Aorta (tissue), 5 donors: ENCODE results near the gene ADSS1. TPM values are rescaled to one million over a fixed set of nuclear protein-coding genes. Genes with fewer than 3 reads are reported as not detected.
"Not testable (repeated sequence)": the region's sequence is repeated elsewhere in the genome, so short reads cannot be mapped to it uniquely, and the experiment has no call there.

Experiments used
- ATAC-seq: fragments of 200-7000 bp; cut with Tn5 transposase; one replicate; pipeline ENCODE4 v1.9.1; 2022; ENCODE audit warnings: moderate library complexity; ENCODE audit not compliant: low FRiP score
- DNase-seq, 2 donors: peaks; one replicate each; pipeline ENCODE4 v3.0.0-alpha.2; 2020
- H3K27ac ChIP-seq, 2 donors: one replicate each; pipeline ENCODE4 v1.5.1; 2013; ENCODE audit warnings: low read length in 2 of 2, mild to moderate bottlenecking in 2 of 2, moderate library complexity in 2 of 2, control low read depth in 1 of 2, inconsistent platforms in 1 of 2, low read depth in 1 of 2
- H3K27me3 ChIP-seq, 2 donors: one replicate each; pipeline ENCODE4 v1.6.1; 2013; ENCODE audit warnings: control low read depth in 1 of 2, low read length in 1 of 2, mild to moderate bottlenecking in 1 of 2, moderate library complexity in 1 of 2; ENCODE audit not compliant: insufficient read depth in 2 of 2, control insufficient read depth in 1 of 2
- H3K36me3 ChIP-seq, 2 donors: one replicate each; pipeline ENCODE4 v1.6.1; 2013; ENCODE audit warnings: control low read depth in 1 of 2, low read length in 1 of 2, mild to moderate bottlenecking in 1 of 2; ENCODE audit not compliant: insufficient read depth in 2 of 2, control insufficient read depth in 1 of 2
- H3K4me1 ChIP-seq, 2 donors: one replicate each; pipeline ENCODE4 v1.6.1; 2013; ENCODE audit warnings: low read length in 2 of 2, control low read depth in 1 of 2, mild to moderate bottlenecking in 1 of 2, moderate library complexity in 1 of 2; ENCODE audit not compliant: insufficient read depth in 2 of 2, control insufficient read depth in 1 of 2
- H3K4me3 ChIP-seq, 2 donors: one replicate each; pipeline ENCODE4 v1.5.1; 2013; ENCODE audit warnings: low read length in 2 of 2, control low read depth in 1 of 2, mild to moderate bottlenecking in 1 of 2
- H3K9me3 ChIP-seq: one replicate; pipeline ENCODE4 v1.6.1; 2013; ENCODE audit warnings: mild to moderate bottlenecking, low read length; ENCODE audit not compliant: control insufficient read depth
- WGBS, 2 donors: extraction: QIAGEN DNeasy Blood & Tissue Kit; methylation state at CpG; one replicate each; pipeline ENCODE4 v1.1.7; 2013; 5-methylcytosine and 5-hydroxymethylcytosine counted together
- intact Hi-C, 2 donors: fragments of 100-400 bp; cut with DNase I; formaldehyde crosslinking; loops; one replicate each; pipeline versions ENCODE4 v1.14.2 to v1.15.0; 2022
- polyA plus RNA-seq, 2 donors: library from polyadenylated mRNA; stranded (reverse); fragments of 200-250 nt; gene quantifications; one replicate each; pipeline ENCODE4 v1.2.3, GENCODE V29; 2013
- total RNA-seq, 2 donors: library from RNA; stranded (reverse); fragmentation: NEBNext Ultra II Directional; extraction: Animal tissue kit (Norgen Biotek cat#: 25700); gene quantifications; one replicate each; pipeline ENCODE4 v1.2.1, GENCODE V29; 2021
- donor health status: healthy with polysubstance abuse.
- donor health status: Bipolar disorder and iron deficiency.
- donor health status: DM: no; HTN: no; CAD: no.
- donor health status: DM: no; HTN: no; CAD: no.
- donor health status: DM: yes; HTN: yes; CAD: no.

The ADSS1 gene
- total and polyA plus RNA-seq, 4 donors: 25.0 to 80.2 (median 54.0) TPM

GRCh38 chr14:104724981-104725771 is 1.1 kb downstream of the ADSS1 start:
- peak in 1 of 2 donors; percentile 76 for DNase-seq
- WGBS, 2 donors: 15 to 19% methylated on average over 17 to 24 of the region's 24 CpGs

DNA sequence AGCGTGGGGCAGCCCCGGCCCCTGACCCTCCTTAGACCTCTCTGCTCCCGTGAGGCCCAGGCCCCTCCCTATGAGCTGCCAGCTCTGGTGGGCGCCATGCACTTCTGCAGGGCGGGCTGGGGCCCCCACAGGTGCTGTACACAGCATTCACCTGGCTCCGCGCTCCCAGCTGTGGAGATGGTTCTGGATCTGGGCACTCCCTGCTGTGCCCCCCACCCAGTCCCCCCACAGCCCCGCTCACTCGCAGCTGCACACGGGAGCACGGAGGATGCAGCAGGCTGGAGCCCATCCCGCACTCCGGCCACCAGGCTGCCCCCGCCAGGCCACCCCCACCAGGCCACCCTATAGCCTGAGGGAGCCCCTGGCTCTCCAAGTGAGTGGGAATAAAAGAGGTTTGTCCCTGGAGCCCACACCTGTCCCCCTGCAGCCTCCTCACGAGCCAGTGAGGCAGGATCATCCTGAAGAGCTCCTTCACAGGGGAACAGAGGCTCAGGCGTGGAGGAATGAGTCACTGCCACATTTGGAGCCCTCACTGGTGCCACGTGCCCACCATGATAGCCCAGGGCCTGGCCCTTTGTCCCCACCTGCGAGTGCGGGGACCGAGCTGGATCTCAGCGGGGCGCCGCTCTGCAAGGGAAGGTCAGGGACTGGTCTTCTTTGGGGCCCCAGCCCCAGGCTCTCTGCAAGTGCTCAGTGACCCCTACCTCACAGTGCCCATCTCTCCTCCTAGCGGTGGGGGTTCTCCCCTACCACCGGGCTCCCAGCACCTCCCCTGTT is 1.9 kb downstream of the ADSS1 start:
- 61 to 65% methylated on average over 25 of the region's 25 CpGs for WGBS, 2 donors
- no peak for DNase-seq
- Histone ChIP-seq H3K27me3 (no peaks in the 10 kb centered on the region), H3K27ac (peak overlapping the region in 1 of 2 donors; percentile 6), H3K4me3 (no peak overlapping the region), H3K36me3 (no peaks in the 10 kb centered on the region), H3K9me3 (no peaks in the 10 kb centered on the region), H3K4me1 (no peaks in the 10 kb centered on the region)
- no peak for ATAC-seq
- intact Hi-C loops: no loop called here

More at GRCh38 chr14:104724981-104725771, 1.1 kb downstream of the ADSS1 start:
- H3K4me1 ChIP-seq: no peaks in the 10 kb centered on the region
- H3K27me3 ChIP-seq: no peaks in the 10 kb centered on the region
- peak; percentile 64 for ATAC-seq
- no peaks in the 10 kb centered on the region for H3K36me3 ChIP-seq
- H3K4me3 ChIP-seq: no peak overlapping the region
- peak overlapping the region in 1 of 2 donors; percentile 20 for H3K27ac ChIP-seq
- intact Hi-C loops: loop anchor here in 1 of 2 donors (5.0 kb wide), 1 partner anchor 38 kb away; the partner anchor contains the start of gene INF2
- H3K9me3 ChIP-seq: no peaks in the 10 kb centered on the region

DNA sequence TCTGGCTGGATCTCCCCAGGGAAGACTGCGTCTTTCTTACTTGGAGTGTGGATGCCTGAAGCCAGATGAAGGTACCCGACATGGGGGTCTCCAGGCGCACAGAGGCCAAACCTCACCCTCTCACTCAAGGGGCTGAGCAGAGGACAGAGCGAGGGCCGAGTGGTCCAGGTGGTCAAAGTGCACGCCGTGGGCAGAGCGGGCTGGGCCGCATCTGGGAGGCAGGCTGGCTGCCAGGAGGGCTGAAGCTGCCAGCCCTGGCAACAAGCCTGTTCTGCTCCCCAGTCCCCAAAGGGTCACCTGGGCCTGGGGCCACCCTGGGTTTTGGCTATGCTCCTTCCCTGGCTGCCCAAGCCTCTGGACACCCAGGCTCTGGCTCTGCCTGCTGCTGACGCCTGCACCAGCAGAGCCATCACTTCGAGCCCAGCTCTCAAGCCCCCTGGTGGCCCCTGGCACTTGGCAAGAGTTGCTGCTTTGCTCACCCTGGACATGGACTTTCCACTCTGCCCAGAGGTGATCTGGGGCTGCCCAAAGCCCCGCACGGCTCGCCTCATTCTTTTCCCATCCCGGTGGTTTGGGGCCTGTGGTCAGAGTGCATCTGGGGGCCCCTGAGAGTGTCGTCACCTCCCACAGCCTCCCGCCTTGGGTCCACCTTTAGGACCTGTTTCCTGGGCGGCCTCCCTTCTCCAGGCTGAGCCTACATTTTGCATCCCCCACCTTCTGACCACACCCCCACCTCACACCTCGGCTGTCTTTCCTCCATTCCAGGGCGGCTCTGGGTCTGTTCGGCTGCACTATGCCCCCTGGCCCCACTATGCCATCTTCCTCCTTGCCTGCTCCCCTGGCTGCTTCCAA is 2.8 kb downstream of the ADSS1 start:
- H3K4me3 ChIP-seq: no peak overlapping the region
- no peaks in the 10 kb centered on the region for H3K9me3 ChIP-seq
- no peaks in the 10 kb centered on the region for H3K4me1 ChIP-seq
- peak overlapping the region in 1 of 2 donors; percentile 6 for H3K27ac ChIP-seq
- ATAC-seq (no peak), DNase-seq (no peak)
- H3K27me3 ChIP-seq: no peaks in the 10 kb centered on the region
- WGBS, 2 donors: 44 to 48% methylated on average over 21 of the region's 21 CpGs
- no peaks in the 10 kb centered on the region for H3K36me3 ChIP-seq
- intact Hi-C loops: no loop called here

DNA sequence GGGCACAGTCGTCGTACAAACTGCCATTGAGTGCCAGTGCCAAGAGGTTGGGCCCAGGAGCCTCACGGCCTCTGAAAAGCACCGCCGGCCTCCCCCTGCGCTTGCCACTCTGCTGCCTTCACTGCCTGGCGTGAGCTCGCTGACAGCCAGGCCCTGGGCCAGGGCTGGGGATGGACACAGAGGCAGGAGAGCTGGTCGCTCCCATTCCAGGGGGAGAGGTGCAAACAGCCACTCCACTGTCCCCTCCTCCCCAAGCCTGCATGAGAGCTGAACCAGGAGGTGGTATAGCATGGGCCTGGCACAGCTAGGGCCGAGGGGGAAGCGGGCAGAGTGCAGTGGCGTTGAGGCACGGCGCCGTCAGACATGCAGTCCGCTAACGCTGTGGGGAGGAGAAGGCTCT is 4.6 kb downstream of the ADSS1 start:
- 84 to 87% methylated on average over 17 of the region's 17 CpGs for WGBS, 2 donors
- Histone ChIP-seq H3K27me3 (no peaks in the 10 kb centered on the region), H3K27ac (no peak overlapping the region), H3K9me3 (no peaks in the 10 kb centered on the region), H3K36me3 (no peaks in the 10 kb centered on the region), H3K4me1 (no peaks in the 10 kb centered on the region), H3K4me3 (no peak overlapping the region)
- no peak for DNase-seq
- no peak for ATAC-seq
- intact Hi-C loops: no loop called here

DNA sequence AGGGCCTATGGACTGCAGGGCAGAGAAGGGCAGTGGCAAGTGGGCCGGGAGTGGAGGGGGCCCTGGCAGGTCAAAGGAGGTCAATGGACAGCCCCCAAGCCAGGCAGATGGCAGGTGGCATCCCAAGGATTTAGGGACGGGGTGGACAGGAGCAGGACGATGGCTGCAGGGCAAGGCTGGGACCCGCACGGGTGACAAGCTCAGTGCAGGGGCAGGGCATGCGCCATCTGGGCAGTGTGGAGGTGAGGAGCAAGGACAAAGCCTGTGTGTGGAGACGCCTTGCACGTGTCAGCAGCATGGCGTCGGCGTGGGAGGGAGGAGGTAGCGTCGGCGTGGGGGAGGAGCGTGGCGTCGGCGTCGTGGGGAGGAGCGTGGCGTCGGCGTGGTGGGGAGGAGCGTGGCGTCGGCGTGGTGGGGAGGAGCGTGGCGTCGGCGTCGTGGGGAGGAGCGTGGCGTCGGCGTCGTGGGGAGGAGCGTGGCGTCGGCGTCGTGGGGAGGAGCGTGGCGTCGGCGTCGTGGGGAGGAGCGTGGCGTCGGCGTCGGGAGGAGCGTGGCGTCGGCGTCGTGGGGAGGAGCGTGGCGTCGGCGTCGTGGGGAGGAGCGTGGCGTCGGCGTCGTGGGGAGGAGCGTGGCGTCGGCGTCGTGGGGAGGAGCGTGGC is 5.3 kb downstream of the ADSS1 start:
- H3K9me3 ChIP-seq, H3K4me1 ChIP-seq, intact Hi-C loops, H3K36me3 ChIP-seq, H3K4me3 ChIP-seq, H3K27me3 ChIP-seq, ATAC-seq, H3K27ac ChIP-seq, DNase-seq: not testable (repeated sequence)
- whole genome bisulfite sequencing, 2 donors: 91 to 96% methylated on average over 42 to 73 of the region's 73 CpGs

- Histone ChIP-seq H3K36me3 (no peaks in the 10 kb centered on the region), H3K4me1 (no peaks in the 10 kb centered on the region), H3K27me3 (no peaks in the 10 kb centered on the region), H3K27ac (no peak overlapping the region), H3K4me3 (no peak overlapping the region), H3K9me3 (no peaks in the 10 kb centered on the region)
- WGBS, 2 donors: 83 to 92% methylated on average over 6 to 16 of the region's 16 CpGs
- ATAC-seq: no peak
- intact Hi-C loops: no loop called here
- no peak for DNase-seq
These were observed 5.8 kb downstream of the ADSS1 start for GRCh38 chr14:104729835-104730181.

- ATAC-seq (no peak), DNase-seq (no peak)
- Histone ChIP-seq H3K9me3 (no peaks in the 10 kb centered on the region), H3K4me3 (no peak overlapping the region), H3K36me3 (no peaks in the 10 kb centered on the region), H3K27ac (no peak overlapping the region), H3K27me3 (no peaks in the 10 kb centered on the region), H3K4me1 (no peaks in the 10 kb centered on the region)
- 85 to 90% methylated on average over 5 of the region's 5 CpGs for WGBS, 2 donors
- intact Hi-C loops: no loop called here
These were observed 6.5 kb downstream of the ADSS1 start for GRCh38 chr14:104730487-104730886.
